SH-SY5Y (cell line): ENCODE results near the gene CCDC150.

Experiments
- GATA2 ChIP-seq: IDR thresholded peaks from 2 replicates; pipeline ENCODE4 v1.6.1; 2011; ENCODE audit warnings: mild to moderate bottlenecking, low read depth, low read length
- GATA3 ChIP-seq: IDR thresholded peaks from 2 replicates; pipeline ENCODE4 v1.6.1; 2011; ENCODE audit warnings: low read depth, mild to moderate bottlenecking, low read length, moderate library complexity

- TF ChIP-seq GATA2 (no peak), GATA3 (no peak)
These were observed 85.7 kb downstream of the CCDC150 start for GRCh38 chr2:196725218-196725617.
